GM21717 (cell line): ENCODE results near the gene PEAK3.

Experiments used
- ATAC-seq: cut with Tn5 transposase; IDR thresholded peaks from one replicate; pipeline ENCODE4 v1.9.1; 2021; ENCODE audit warnings: mild to moderate bottlenecking, moderate library complexity; ENCODE audit not compliant: unreplicated experiment

PEAK3 gene

DNA sequence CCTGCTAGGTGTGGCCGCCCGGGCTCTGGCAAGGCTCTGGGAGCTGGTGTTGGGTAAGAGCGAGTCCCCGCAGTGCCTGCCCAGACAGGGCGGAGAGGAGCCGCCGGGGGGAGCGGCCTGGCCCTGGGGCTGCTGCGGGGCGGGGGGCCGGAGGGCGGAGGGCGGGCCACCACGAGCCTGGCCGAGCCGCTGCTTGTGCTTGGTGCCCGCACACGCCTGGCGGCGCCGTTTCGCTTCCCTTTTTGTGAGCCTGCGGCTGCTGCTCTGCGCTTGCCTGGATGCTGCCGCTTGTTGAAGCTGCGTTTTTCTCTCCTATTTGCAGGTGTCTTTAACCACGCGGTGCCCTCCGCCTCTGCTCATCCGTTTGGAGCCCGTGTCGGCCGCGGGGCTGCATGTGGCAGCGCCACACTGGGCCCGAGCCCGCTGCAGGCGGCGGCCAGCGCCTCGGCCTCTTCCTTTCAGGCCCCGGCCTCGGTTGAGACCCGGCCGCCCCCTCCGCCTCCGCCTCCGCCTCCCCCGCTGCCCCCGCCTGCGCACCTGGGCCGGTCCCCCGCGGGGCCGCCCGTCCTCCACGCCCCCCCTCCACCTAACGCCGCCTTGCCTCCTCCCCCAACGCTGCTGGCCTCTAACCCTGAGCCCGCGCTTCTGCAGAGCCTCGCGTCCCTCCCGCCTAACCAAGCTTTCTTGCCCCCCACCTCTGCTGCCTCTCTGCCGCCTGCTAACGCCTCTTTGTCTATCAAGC, 54.4 kb downstream of the PEAK3 start:
- ATAC-seq = no peak

DNA sequence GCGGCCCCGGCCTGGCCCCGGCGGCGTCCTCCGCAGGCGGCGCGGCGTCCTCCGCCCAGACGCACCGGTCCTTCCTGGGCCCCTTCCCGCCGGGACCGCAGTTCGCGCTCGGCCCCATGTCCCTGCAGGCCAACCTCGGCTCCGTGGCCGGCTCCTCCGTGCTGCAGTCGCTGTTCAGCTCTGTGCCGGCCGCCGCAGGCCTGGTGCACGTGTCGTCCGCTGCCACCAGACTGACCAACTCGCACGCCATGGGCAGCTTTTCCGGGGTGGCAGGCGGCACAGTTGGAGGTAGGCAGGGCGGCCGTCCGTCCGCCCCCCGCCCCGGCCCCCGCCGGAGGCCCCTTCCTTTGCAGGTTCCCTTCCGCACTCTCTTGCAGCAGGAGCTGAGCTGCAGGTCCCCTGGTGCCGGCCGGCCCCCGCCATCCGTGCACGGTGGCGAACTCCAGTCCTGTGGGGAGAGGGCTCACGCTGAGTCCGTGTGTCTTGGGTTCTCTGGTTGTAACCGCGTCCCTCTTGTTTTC, 55.1 kb downstream of the PEAK3 start:
- no peak for ATAC-seq

DNA sequence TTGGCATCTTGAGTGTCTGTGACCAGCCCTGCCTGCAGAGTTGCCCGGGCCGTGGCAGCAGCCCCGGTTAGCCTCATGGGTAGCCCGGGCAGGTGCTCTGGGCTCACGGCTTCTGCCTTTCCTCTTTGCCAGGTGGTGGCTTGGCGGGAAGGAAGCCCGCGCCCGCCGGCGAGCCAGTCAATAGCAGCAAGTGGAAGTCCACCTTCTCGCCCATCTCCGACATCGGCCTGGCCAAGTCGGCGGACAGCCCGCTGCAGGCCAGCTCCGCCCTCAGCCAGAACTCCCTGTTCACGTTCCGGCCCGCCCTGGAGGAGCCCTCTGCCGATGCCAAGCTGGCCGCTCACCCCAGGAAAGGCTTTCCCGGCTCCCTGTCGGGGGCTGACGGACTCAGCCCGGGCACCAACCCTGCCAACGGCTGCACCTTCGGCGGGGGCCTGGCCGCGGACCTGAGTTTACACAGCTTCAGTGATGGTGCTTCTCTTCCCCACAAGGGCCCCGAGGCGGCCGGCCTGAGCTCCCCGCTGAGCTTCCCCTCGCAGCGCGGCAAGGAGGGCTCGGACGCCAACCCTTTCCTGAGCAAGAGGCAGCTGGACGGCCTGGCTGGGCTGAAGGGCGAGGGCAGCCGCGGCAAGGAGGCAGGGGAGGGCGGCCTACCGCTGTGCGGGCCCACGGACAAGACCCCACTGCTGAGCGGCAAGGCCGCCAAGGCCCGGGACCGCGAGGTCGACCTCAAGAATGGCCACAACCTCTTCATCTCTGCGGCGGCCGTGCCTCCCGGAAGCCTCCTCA, 55.7 kb downstream of the PEAK3 start:
- ATAC-seq = no peak

DNA sequence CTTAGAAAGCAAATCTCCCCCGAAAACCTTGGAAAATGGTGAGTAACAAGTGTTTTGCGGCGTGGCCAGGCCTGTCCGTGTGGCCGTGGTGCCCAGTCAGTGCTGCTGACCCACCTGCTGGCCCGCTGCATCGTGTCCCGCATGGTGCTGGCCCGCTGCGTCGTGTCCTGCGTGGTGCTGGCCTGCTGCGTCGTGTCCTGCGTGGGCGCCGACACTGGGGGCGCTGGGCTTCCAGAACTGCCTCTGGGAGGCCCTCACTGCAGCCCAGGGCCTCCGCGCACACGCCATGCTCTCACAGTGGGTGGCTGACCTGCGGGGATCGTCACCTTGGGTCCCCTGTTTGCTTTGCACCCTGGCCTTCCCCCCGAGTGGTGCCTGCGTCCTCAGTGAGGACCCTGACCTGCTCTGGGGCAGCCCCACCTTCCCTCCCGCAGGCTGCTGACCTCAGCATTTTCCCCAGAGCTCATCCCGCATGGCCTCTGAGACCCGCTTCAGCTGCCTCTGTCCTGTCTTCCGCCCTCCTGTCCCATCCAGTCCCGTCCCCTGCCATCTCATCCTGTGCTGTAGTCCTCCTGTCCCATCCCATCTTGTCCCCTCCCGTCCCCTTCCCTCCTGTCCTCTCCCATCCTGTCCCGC, 56.4 kb downstream of the PEAK3 start:
- ATAC-seq = no peak

DNA sequence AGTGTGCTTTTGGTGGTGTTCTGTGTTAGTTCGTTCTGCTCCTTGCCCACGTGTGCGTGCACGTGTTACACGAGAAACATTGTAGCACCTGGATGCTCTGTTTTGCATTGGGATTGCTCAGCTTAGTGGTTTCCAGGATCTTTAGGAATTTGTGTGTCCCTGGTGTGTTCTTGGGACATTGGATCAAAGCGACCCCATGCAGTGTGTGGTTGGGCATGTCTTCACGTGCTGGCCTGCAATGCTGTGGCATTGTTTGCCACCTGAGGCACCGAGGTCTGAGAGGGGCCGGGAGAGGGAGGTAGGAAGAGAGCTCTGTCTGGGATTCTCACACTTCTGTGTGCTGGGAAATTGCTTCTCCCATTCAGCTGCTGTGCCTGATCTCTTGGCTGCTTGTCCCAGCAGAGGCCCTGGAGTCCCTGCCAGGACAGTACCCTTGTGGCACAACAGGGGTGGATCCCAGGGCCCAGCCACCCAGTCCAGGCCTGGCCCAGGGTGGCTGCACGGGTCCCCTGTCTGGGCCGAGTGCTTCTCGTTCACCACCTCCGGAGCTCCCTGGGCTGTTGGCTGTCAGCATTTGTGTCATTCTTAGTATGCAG, 57.1 kb downstream of the PEAK3 start:
- ATAC-seq = no peak
